K562 (cell line): ENCODE results near the gene PRKAR1B.

ENCODE experiments used
- ZNF24 ChIP-seq: fragments of 450-650 bp; IDR thresholded peaks from 2 replicates; pipeline ENCODE4 v1.6.1; 2016
- TF ChIP-seq, protein P1 (sequence below): fragments of 250-450 bp; sonication (Bioruptor Pico); IDR thresholded peaks from 2 replicates; pipeline ENCODE4 v1.8.0; 2021; ENCODE audit warnings: moderate library complexity, mild to moderate bottlenecking, inconsistent platforms

GRCh38 chr7:760006-760405, 32.9 kb upstream of the PRKAR1B start:
- TF ChIP-seq ZNF24: no peak
- TF ChIP-seq, protein P1, sequence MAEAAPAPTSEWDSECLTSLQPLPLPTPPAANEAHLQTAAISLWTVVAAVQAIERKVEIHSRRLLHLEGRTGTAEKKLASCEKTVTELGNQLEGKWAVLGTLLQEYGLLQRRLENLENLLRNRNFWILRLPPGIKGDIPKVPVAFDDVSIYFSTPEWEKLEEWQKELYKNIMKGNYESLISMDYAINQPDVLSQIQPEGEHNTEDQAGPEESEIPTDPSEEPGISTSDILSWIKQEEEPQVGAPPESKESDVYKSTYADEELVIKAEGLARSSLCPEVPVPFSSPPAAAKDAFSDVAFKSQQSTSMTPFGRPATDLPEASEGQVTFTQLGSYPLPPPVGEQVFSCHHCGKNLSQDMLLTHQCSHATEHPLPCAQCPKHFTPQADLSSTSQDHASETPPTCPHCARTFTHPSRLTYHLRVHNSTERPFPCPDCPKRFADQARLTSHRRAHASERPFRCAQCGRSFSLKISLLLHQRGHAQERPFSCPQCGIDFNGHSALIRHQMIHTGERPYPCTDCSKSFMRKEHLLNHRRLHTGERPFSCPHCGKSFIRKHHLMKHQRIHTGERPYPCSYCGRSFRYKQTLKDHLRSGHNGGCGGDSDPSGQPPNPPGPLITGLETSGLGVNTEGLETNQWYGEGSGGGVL (CRISPR knock-in tag): no peak
